ENCODE measurements around the gene MYO3B.
"Not testable (repeated sequence)": the region's sequence is repeated elsewhere in the genome, so short reads cannot be mapped to it uniquely, and the experiment has no call there.

The MYO3B gene

DNA sequence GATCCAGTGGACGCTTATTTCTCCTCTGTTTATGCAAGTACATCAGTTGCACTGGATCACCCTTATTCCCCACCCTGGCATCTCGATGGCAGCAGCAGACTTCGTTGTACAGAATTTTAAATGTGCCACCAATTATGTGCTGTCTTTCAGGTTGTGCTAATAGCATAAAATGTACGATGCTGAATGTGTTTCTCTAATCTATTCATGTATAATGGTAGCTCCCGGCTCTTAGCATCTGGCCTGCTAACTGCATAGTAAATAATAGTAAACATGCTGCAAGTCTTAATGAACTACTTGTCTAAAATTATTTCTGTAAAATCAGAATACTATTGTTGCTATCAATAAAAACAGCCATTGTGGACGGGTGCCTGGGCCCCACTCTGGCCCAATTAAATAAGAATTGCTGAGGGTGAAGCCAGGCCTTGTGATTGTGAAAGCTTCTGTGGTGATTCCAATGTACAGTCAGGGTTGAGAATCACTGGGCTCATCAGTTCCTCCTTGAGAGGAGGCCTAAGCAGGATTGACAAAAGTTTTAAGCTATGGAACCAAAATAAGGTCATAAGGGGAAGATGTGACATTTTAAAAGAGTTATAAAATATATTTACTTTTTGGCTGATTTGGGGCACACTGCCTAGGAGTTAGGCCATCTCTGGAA is 14.4 kb upstream of the MYO3B start:
- no peak for DNase-seq

DNA sequence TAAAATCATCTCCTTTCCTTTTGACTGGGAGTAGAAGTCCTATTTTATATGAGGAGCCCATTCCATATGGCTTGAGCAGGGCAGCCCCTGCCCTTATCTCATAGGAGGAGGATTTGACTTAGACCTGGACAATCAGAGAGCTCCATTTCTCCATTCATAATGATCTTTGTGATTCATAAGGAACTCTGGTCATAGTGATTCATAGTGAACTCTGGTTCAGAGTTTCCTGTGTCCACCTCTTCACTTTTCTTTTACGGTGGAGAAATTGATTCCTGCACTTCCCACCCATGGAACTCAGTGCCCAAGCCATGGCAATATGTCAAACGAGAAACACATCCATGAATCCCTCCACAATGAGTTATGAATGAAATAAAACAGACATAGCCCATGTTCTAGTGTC is 12.8 kb upstream of the MYO3B start:
- DNase-seq, result no peak

DNA sequence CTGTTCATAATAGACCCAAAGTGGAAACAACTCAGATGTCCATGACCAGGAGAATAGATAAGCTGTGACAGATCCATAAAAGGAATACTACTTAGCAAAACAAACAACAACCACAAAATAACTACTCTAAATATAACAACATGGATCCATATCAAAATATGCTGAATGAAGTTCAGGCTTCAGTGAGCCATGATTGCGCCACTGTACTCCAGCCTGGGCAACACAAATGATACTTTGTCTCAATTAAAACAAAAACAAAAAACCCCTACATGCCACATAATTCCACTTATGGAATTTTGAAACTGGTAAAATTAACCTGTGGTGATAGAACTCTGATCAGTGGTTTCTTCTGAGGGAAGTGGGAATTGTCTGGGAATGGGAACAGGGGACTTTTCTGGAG is 11.2 kb upstream of the MYO3B start:
- DNase-seq, result no peak

DNA sequence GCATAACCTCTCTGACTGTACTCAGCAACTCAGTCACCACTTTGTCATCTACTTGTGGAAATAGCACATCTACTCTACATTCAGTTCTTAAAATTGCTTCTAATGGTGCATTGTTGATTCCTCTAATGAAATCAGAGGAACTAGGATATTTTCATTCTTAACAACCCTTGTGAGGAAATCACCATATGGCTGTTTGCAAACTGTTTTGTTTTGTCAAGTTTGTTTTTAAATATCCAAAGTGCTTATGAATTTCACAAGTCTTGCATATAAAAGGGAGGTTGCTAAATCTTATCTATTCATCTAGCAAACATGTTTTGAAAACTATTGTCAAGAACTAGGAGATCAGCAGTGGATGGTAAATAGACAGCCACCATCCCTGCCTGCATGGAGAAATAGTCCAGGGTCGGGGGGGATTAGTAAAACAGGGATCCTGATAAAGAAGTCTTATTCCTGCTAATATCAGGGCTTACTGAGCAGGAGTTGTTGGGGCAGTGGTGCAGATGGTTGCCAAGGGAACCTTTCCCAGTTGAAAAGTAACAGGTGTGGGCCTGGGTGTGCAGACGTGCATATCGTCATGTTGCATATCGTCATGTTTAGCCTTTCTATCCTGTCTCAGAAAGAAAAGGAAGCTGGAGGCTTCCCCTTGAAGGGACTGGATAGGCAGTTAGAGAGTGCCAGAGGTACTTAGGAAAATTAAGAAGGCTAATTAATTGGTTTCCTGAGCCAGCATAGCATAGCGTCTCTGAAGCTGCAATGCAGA is 7.5 kb upstream of the MYO3B start:
- no peak for DNase-seq

DNA sequence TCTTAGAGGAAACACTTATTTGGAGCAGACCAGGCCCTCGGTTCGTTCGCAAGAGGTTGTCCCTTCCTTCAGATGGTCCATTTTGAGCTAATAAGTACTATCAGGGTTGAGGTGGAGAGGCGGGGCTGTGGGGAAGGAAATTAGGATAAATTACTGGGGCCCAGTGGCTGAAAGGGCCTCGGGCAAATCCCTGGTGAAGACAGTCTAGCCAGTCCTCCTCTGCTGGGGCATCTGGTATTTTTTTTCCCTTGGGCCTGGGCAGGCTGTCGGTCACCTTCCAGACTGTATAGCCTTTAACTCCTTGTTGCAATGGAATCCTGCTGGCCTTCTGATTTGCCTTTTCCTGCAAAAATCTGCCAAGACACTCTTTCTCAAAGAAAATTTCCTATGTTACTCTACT is 1.7 kb upstream of the MYO3B start:
- DNase-seq, result no peak

DNA sequence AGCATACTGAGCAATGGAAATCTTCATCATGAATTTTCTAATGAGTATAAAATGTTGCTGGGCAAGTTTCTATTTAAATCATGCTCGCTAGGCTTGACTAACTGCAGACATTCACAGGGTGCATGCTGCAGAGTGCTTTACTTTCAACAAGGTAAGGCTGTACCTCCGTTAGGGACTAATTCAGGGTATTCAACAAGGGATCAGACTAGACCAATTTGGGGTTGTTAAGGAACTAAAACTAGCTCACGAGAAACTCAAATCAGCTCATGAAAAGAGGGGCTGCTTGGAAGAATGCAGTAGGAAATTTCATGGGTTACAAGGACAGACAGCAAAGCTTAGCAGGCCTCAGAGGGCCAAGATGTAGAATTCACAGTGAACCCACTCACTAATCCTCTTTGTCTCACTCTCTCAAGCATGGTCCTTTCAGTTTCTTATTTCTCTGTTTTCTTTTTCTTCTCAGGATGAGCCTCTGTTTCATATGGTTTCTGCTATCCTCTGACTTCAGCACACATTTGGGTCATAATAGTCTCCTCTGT is 2.2 kb downstream of the MYO3B start:
- no peak for DNase-seq

DNA sequence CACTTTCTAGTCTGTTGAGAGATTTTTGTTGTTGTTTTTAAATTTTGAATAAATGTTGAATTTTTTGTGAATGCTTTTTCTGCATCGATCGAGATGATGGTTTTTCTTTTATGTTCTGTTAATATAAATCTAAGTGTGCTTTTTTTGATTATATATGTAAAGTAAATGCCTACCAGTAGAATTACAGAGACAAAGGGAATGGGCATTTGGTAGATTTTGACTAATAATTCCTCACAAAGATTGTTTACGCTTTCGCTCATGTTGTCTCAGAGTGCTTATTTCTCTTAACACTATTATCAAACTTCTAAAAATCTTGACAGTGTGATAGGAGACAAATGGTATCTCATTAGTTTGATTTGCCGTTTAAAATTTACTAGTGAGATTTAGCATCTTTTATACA is 3.7 kb downstream of the MYO3B start:
- DNase-seq, result no peak

DNA sequence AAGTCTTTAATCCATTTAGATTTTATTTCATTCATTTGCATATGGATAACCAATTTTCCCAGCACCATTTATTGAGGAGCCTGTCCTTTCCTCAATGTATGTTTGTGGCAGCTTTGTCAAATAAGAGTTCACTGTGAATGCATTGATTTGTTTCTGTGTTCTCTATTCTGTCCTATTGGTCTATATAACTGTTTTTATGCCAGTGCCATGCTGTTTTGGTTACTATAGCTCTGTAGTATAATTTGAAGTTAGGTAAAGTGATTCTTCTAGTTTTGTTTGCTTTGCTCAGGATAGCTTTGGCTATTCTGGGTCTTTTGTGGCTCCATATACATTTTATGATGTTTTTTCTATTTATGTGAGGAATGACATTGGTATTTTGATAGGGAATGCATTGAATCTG is 7.4 kb downstream of the MYO3B start:
- DNase-seq, result no peak

DNA sequence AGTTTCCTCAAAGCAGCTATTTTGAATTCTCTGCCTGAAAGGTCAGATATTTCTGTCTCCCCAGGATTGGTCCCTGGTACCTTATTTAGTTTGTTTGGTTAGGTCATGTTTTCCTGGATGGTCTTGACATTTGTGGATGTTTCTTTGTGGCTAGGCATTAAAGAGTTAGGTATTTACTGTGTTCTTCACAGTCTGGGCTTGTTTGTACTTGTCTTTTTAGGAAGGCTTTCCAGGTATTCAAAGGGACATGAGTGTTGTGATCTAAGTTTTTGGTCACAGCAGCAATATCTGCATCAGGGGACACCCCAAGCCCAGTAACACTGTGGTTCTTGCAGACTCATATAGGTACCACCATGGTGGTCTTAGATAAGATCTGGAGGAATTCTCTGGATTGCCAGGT is 11.8 kb downstream of the MYO3B start:
- DNase-seq, result no peak

DNA sequence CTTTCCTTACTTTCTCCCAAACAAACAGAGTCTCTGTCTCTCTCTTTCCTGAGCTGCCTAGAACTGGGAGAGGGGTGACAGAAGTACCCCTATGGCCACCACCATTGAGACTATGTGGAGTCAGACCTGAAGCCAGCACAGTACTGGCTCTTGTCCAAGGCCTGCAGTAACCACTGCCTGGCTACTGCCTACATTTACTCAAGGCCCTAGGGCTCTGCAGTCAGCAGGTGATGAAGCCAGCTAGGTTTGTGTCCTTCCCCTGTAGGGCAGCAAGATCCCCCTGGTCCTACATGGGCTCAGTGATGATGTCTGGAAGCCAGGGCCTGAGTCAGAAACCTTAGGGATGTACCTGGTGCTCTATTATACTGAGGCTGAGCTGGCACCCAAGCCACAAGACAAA is 12.2 kb downstream of the MYO3B start:
- DNase-seq, result no peak

DNA sequence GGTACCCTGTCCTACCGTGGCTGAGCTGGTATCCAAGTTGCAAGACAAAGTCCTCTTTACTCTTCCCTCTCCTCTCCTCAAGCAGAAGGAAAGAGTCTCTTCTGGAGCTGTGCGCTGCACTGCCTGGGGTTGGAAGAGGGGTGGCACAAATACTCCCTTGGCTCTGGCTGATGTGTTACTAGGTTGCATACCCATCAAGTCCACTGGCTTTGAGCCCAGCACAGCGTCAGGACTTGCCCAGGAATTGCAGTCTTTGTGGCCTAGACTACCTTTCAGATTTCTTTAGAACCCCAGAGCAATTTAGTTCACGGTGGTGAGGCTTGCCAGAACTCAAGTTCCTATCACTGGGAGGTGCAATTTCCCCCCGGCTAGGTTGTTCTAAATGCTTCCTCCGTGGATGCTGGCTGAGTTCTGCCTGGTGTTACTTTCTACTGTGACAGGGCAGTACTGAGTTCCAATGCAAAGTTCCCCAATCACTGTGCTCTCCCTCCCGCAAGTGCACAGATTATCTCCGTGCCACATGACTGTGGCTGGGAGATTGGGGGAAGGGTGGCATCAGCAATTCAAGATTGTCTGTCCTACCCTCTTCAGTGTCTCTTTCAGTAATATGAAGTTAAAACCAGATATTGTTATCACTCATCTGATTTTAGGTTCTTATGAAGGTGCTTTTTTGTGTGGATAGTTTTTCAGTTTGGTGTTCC is 13.4 kb downstream of the MYO3B start:
- DNase-seq, result no peak

DNA sequence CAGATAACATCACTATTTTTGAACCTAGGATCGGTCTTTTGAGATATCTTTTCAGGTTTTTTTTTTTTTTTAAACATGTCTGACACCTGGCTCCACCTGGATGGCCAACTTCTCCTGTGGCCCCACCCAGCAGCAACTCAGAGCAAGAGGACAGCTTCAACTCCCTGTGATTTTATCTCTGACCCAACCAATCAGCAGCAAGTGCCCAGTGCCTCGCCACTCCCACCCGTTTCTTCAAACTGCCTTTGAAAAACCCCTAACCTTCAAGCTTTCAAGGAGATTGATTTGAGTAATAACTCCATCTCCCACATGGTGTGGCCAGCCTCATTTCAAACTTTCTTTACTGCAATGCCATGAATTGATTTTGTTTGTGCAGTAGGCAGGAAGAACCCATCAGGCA is 19.0 kb downstream of the MYO3B start:
- DNase-seq, result no peak

DNA sequence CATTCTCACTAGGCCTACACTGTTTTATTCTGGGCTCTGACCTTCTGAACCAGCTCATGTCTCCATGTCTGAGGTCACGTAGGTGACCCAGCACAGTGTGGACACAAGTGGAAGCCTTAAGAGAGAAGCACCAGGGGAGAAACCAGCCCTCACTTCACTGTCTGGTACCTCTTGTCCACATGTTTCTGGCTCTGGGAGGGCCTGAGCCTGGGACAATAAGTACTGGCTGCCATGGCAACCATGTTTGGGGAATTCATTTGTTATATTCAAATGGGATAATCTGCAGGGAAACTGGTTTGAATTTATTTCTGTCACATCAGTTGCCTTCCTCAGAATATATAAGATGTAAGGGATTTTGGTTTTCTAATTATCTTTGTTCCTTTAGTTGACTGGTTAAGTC is 23.3 kb downstream of the MYO3B start:
- DNase-seq, result no peak

DNA sequence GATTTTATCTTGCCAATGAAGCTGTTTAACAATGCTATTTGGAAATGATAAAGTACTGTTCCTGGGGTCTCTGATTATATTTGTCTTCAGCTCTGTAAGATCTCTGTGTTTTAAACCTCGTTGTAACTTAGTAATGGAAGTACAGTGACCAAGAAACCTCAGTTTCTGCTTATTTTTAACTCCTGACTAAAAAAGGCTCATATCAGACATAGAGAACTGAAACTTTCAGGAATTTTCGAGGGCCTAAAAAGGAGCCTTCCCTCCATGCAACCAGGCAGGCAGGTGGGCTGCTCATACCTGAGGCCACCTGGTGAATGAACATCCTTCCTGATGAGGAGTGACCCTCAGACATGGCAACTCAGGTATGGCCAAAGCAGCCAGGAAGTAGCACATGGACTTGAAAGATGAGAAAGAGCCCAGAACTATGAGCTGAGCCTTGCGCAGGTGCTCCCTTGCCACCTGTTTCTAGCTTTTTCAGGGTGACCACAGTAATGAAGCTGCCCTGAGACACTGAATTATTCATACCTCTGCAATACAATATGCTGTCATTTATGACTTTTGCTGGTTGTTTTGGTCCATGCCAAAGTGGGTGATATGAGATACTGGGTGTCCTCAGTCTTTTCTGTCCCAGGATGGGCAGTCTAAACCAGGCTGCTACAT is 23.9 kb downstream of the MYO3B start:
- DNase-seq, result no peak

DNA sequence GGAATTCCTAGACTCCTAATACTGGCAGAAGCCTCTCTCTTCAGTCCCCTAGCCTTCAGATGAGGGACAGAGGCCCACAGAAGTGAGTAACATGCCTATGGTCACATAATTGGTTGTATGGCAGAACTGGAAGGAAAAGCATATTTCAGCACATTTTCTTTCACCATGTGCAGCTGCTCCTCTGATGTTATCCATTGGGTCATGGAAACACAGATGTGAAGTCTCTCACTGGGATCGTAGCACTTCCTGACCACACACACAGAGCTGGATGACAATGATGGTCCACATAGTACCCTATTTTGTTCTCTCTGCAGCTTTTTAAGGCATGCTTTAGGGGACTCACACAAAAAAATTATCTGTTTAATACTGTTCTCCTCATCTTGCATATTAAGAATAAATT is 24.5 kb downstream of the MYO3B start:
- DNase-seq, result no peak

DNA sequence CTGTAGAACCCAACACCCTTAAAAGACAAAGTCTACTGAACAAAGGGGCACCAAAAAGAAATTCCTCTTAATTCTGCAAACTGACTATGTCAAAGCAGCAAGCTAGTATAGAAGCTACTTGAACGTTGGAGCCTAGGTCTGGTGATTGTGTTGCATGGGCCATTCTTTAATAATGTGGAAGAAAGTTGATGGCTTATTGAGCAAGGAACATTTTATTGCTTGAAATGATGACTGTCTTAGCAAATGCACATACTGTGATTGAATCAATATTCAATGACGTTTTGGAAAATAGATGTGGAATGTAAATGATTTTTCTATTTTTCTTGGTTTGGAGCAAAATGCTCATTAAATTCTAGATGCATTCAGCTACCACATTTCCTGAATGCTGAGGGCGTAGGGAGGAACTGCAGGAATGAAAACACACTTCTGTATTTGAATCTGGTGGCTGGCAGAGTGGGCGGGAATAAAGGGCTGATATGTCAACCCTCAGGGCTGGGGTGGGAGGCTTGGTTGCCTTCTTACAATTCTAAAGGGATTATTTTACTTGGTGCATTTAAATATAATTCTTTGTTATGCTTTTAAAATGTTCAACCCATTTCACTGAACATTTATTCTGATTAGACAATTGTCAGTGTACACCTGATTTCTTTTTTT is 26.5 kb downstream of the MYO3B start:
- no peak for DNase-seq

DNA sequence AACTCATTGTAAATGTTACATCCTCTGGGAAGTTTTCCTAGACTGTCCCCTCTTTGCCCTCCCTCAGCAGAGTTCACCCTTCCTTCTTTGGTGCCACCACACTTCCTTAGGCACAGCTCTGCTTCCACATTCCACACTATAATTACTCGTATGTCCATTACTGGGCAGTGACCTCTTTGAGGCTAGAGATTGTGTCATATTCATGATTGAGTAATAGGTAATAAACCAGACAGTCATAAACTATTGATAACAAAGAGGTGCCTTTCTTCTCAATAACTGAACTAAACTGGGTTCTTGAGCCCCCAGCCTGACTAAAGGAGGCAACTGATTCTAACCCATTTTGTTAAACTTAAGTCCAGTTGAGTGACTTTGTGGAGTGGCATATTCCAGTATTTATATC is 28.3 kb downstream of the MYO3B start:
- DNase-seq, result no peak

DNA sequence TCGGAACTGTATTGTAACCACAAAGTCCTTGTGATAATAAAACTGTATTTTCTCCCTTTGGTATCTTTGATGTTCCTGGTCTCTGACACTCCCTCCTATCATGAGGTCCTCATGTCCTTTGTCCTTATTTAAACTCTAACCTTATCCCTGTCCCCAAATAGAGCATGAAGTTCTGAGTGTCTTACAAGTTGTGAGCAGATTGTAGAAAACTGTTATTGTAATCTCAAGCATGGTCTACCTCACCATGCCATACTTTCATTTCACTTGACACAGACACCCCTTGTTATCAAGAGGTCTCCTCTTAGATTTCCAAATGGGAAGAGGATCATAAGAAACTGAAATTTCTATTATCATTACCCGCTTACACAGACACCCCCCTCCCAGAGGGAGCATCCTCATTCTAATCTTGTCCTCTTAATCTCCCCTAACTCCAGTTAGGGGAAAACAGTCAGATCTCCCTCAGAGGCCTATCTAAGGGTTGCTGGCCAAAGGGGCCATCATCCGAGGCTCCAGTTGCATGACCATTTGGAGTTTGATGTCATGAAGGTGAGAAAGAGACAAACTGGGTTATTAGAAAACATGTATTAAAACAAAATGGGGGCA is 29.0 kb downstream of the MYO3B start:
- DNase-seq, result no peak

DNA sequence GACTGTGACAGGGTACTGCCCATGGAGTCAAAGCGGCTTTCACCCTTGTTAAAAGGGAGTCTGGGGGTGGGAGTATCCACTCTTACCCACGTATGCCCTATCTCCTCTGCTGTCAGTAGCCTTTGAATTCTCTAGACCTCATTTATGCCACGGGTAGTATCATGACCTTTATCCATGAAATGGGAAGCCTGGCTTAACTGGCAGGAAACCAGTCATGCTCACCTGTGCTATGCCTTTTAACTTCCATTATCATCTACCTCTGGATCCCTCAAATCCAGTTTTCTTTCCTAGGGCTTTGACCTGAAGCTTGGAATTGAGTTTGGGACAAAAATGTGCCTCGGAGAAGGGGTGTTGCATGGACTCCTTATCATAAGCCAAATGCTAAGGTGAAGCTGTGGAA is 30.0 kb downstream of the MYO3B start:
- no peak for DNase-seq

DNA sequence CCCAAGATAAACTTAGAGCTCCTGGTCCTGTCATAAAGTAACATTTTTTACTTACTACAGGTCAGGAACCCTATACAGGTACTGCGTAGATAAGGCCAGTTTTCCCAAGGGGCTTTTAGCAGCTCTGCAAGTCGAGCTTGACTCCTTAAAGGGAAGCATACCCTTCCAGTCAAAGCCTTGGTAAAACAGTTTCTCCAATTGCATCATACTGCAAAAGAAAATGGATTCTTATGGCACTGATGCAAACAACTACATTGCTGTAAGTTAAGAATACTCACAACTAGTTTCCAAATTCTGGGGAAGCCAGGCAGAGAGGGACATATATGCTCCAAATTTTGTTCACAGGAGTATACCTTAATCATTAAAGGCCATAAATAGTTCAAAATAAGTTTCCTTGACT is 31.0 kb downstream of the MYO3B start:
- no peak for DNase-seq

DNA sequence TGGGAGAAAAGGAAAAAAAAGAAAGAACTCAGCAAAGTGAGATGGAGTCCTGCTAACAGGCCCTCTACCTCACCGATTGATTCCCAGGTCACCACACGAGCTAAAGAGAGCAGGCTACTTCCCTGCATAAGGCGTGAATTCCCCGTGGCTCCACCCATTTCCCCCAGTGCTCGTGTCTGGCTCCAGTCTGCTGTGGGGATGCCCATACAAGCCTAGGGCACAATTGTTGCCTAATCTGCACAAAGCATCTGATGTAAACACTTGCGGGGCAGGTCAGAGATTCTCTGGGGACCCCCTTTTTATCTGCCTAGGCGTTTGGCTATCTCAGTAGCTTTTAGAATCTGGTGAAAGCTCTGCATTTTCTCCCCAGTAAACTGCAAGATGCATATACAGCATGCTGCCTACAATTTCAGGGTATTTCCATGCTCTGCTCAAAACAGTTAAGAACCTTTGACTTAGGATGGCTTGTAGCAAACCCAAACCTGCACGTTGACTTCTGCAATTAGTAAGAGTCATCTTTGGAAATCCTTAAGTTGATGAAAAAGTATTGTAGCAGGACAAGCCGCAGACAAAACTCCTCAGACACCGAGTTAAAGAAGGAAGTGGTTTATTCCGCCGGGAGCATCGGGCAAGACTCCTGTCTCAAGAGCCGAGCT is 34.8 kb downstream of the MYO3B start:
- DNase-seq, result no peak

DNA sequence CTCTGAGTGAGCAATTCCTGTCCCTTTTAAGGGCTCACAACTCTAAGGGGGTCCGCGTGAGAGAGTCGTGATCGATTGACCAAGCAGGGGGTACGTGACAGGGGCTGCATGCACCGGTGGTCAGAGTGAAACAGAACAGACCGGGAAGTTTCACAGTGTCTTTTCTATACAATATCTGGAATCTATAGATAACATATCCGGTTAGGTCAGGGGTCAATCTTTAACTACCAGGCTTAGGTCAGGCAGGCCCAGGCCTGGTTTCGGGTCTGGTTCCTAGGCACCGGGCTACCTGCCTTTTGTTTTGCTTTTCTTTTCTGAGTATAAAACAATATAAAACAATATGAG is 35.3 kb downstream of the MYO3B start:
- DNase-seq, result not testable (repeated sequence)

Measured in activated CD4-positive, CD25-positive, alpha-beta regulatory T cell treated with anti-CD3 and anti-CD28 coated beads, Interleukin-2, amount 50 U/mL, for 72 hours (primary cell).